HEK293 (cell line): ENCODE measurements around the gene NID1.

ENCODE experiments used
- FEZF1 ChIP-seq: fragments of 450-650 bp; formaldehyde crosslinking; IDR thresholded peaks from 2 replicates; pipeline ENCODE4 v1.5.1; 2016; ENCODE audit warnings: missing biosample characterization, missing genetic modification characterization
- GFI1B ChIP-seq: fragments of 450-650 bp; formaldehyde crosslinking; IDR thresholded peaks from 2 replicates; pipeline ENCODE4 v1.5.1; 2016; ENCODE audit warnings: missing biosample characterization, missing genetic modification characterization
- PRDM1 ChIP-seq: fragments of 450-650 bp; formaldehyde crosslinking; IDR thresholded peaks from 2 replicates; pipeline ENCODE4; 2016; ENCODE audit warnings: missing biosample characterization, missing genetic modification characterization
- SP2 ChIP-seq: fragments of 450-650 bp; formaldehyde crosslinking; IDR thresholded peaks from 2 replicates; pipeline ENCODE4 v1.5.1; 2016; ENCODE audit warnings: missing biosample characterization, missing genetic modification characterization
- ZBTB17 ChIP-seq: fragments of 450-650 bp; formaldehyde crosslinking; IDR thresholded peaks from 2 replicates; pipeline ENCODE4 v1.5.1; 2016; ENCODE audit warnings: missing biosample characterization, missing genetic modification characterization
- ZBTB20 ChIP-seq: fragments of 450-650 bp; formaldehyde crosslinking; IDR thresholded peaks from 2 replicates; pipeline ENCODE4 v1.5.1; 2016; ENCODE audit warnings: missing biosample characterization, missing genetic modification characterization
- ZBTB48 ChIP-seq: fragments of 450-650 bp; formaldehyde crosslinking; IDR thresholded peaks from 2 replicates; pipeline ENCODE4 v1.5.1; 2016; ENCODE audit warnings: missing biosample characterization, missing genetic modification characterization
- ZEB2 ChIP-seq: fragments of 450-650 bp; formaldehyde crosslinking; IDR thresholded peaks from 2 replicates; pipeline ENCODE4 v1.5.1; 2016; ENCODE audit warnings: missing biosample characterization, missing genetic modification characterization
- ZFHX2 ChIP-seq: fragments of 450-650 bp; formaldehyde crosslinking; conservative IDR thresholded peaks from 2 replicates; pipeline ENCODE4 v1.5.1; 2016; ENCODE audit warnings: missing biosample characterization, missing genetic modification characterization
- ZFP3 ChIP-seq: fragments of 450-650 bp; formaldehyde crosslinking; IDR thresholded peaks from 2 replicates; pipeline ENCODE4 v1.5.1; 2016; ENCODE audit warnings: low read depth, missing biosample characterization, missing genetic modification characterization
- ZFP41 ChIP-seq: fragments of 450-650 bp; formaldehyde crosslinking; IDR thresholded peaks from 2 replicates; pipeline ENCODE4 v1.5.1; 2016; ENCODE audit warnings: missing biosample characterization, missing genetic modification characterization, borderline replicate concordance
- ZNF133 ChIP-seq: fragments of 450-650 bp; formaldehyde crosslinking; IDR thresholded peaks from 2 replicates; pipeline ENCODE4 v1.5.1; 2016; ENCODE audit warnings: missing biosample characterization, missing genetic modification characterization
- ZNF19 ChIP-seq: fragments of 450-650 bp; formaldehyde crosslinking; IDR thresholded peaks from 2 replicates; pipeline ENCODE4; 2016; ENCODE audit warnings: missing biosample characterization, missing genetic modification characterization, low read depth
- ZNF2 ChIP-seq: fragments of 450-650 bp; formaldehyde crosslinking; IDR thresholded peaks from 2 replicates; pipeline ENCODE4 v1.5.1; 2016; ENCODE audit warnings: missing biosample characterization, missing genetic modification characterization
- ZNF324 ChIP-seq: fragments of 450-650 bp; formaldehyde crosslinking; IDR thresholded peaks from 2 replicates; pipeline ENCODE4 v1.5.1; 2016; ENCODE audit warnings: missing biosample characterization, missing genetic modification characterization
- ZNF37A ChIP-seq: fragments of 450-650 bp; IDR thresholded peaks from 2 replicates; pipeline ENCODE4 v1.5.1; 2018; ENCODE audit warnings: missing biosample characterization, missing genetic modification characterization
- ZNF404 ChIP-seq: fragments of 450-650 bp; formaldehyde crosslinking; IDR thresholded peaks from 2 replicates; pipeline ENCODE4 v1.5.1; 2017; ENCODE audit warnings: missing biosample characterization, missing genetic modification characterization
- ZNF548 ChIP-seq: fragments of 450-650 bp; formaldehyde crosslinking; IDR thresholded peaks from 2 replicates; pipeline ENCODE4 v1.5.1; 2016; ENCODE audit warnings: missing biosample characterization, missing genetic modification characterization
- ZNF571 ChIP-seq: fragments of 450-650 bp; formaldehyde crosslinking; IDR thresholded peaks from 2 replicates; pipeline ENCODE4 v1.5.0; 2017; ENCODE audit warnings: missing biosample characterization, missing genetic modification characterization
- ZNF629 ChIP-seq: fragments of 450-650 bp; formaldehyde crosslinking; IDR thresholded peaks from 2 replicates; pipeline ENCODE4 v1.5.1; 2017; ENCODE audit warnings: missing biosample characterization, missing genetic modification characterization
- ZNF76 ChIP-seq: fragments of 450-650 bp; formaldehyde crosslinking; IDR thresholded peaks from 2 replicates; pipeline ENCODE4; 2016; ENCODE audit warnings: low read depth, missing biosample characterization, missing genetic modification characterization, borderline replicate concordance
- TF ChIP-seq, protein P1 (sequence below): fragments of 450-650 bp; formaldehyde crosslinking; IDR thresholded peaks from 2 replicates; pipeline ENCODE4 v1.5.1; 2017; ENCODE audit warnings: missing biosample characterization, missing genetic modification characterization
- TF ChIP-seq, protein P2 (sequence below): fragments of 450-650 bp; formaldehyde crosslinking; IDR thresholded peaks from 2 replicates; pipeline ENCODE4 v1.5.1; 2016; ENCODE audit warnings: missing biosample characterization, missing genetic modification characterization, low read depth
- TF ChIP-seq, protein P3 (sequence below): fragments of 450-650 bp; formaldehyde crosslinking; IDR thresholded peaks from 2 replicates; pipeline ENCODE4 v1.5.1; 2016; ENCODE audit warnings: missing biosample characterization, missing genetic modification characterization
- TF ChIP-seq, protein P4 (sequence below): fragments of 450-650 bp; formaldehyde crosslinking; IDR thresholded peaks from 2 replicates; pipeline ENCODE4 v1.5.1; 2016; ENCODE audit warnings: missing biosample characterization, missing genetic modification characterization, borderline replicate concordance
- TF ChIP-seq, protein P5 (sequence below): fragments of 450-650 bp; formaldehyde crosslinking; IDR thresholded peaks from 2 replicates; pipeline ENCODE4 v1.5.1; 2016; ENCODE audit warnings: missing biosample characterization, missing genetic modification characterization

Gene NID1

DNA sequence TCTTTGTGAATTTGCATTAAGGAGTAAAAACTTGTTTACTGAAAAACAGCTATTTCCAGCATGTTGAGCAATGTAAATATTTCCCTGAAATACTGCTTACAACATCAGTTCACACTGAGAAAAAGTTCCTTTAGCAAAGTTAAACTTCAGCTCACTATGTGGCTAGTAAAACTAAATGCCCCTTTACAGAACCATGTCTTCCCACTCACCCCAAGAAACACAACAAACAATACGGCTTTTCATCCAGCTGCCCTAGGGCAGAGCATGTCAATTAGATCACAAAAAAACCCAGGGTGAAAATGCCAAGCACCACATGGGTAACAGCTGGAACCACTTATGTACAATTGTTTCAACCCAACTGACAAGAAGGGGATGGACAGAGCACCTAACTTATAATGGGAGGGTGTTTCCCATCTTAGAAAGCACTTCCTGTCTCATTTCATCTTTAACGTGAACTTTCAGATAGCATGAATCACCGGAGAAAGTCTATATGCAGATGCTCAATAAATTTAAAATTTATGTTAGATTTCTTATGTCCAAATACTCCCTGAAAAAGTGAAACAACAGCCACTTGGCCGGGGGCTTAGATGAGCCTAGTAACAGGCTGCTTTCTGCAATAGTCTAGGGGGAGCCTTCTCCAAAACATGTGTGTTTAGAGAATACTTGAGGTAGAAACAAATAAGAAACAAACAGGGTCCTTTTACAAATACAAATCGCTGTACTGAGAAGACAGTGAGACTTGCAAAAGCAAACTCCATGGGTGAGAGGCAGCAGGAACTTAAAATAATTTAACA, 6.6 kb downstream of the NID1 start (continued):
- TF ChIP-seq, protein P1, sequence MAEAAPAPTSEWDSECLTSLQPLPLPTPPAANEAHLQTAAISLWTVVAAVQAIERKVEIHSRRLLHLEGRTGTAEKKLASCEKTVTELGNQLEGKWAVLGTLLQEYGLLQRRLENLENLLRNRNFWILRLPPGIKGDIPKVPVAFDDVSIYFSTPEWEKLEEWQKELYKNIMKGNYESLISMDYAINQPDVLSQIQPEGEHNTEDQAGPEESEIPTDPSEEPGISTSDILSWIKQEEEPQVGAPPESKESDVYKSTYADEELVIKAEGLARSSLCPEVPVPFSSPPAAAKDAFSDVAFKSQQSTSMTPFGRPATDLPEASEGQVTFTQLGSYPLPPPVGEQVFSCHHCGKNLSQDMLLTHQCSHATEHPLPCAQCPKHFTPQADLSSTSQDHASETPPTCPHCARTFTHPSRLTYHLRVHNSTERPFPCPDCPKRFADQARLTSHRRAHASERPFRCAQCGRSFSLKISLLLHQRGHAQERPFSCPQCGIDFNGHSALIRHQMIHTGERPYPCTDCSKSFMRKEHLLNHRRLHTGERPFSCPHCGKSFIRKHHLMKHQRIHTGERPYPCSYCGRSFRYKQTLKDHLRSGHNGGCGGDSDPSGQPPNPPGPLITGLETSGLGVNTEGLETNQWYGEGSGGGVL (tag by site-specific recombination) = no peak
- no peak for TF ChIP-seq ZFP3
- 0 out of 2 replicates have a peak, but pooled peaks have one; percentile 18 for TF ChIP-seq ZBTB17
- no peak for TF ChIP-seq ZEB2 (tag by site-specific recombination)
- no peak for TF ChIP-seq ZFP41 (tag by site-specific recombination)
- TF ChIP-seq, protein P2, sequence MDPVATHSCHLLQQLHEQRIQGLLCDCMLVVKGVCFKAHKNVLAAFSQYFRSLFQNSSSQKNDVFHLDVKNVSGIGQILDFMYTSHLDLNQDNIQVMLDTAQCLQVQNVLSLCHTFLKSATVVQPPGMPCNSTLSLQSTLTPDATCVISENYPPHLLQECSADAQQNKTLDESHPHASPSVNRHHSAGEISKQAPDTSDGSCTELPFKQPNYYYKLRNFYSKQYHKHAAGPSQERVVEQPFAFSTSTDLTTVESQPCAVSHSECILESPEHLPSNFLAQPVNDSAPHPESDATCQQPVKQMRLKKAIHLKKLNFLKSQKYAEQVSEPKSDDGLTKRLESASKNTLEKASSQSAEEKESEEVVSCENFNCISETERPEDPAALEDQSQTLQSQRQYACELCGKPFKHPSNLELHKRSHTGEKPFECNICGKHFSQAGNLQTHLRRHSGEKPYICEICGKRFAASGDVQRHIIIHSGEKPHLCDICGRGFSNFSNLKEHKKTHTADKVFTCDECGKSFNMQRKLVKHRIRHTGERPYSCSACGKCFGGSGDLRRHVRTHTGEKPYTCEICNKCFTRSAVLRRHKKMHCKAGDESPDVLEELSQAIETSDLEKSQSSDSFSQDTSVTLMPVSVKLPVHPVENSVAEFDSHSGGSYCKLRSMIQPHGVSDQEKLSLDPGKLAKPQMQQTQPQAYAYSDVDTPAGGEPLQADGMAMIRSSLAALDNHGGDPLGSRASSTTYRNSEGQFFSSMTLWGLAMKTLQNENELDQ (tag by site-specific recombination) = no peak
- TF ChIP-seq GFI1B (tag by site-specific recombination) = no peak
- peak; percentile 36; the same call in 1 of the 2 replicates for TF ChIP-seq ZFHX2 (tag by site-specific recombination)
- TF ChIP-seq PRDM1 (tag by site-specific recombination) = peak; percentile 85
- peak; percentile 68 for TF ChIP-seq FEZF1 (tag by site-specific recombination)
- no peak for TF ChIP-seq ZNF548 (tag by site-specific recombination)
- TF ChIP-seq ZNF37A (tag by site-specific recombination) = no peak
- no peak for TF ChIP-seq ZNF571 (tag by site-specific recombination)
- no peak for TF ChIP-seq ZBTB48
- TF ChIP-seq ZNF133 = peak; percentile 91
- TF ChIP-seq ZNF629 (tag by site-specific recombination) = 0 out of 2 replicates have a peak, but pooled peaks have one; percentile 16
- no peak for TF ChIP-seq ZNF404
- no peak for TF ChIP-seq ZBTB20 (tag by site-specific recombination)
- no peak for TF ChIP-seq ZNF76 (tag by site-specific recombination)
- TF ChIP-seq ZNF19 (tag by site-specific recombination) = no peak
- no peak for TF ChIP-seq ZNF2 (tag by site-specific recombination)
- peak; percentile 57 for TF ChIP-seq SP2
- TF ChIP-seq, protein P3, sequence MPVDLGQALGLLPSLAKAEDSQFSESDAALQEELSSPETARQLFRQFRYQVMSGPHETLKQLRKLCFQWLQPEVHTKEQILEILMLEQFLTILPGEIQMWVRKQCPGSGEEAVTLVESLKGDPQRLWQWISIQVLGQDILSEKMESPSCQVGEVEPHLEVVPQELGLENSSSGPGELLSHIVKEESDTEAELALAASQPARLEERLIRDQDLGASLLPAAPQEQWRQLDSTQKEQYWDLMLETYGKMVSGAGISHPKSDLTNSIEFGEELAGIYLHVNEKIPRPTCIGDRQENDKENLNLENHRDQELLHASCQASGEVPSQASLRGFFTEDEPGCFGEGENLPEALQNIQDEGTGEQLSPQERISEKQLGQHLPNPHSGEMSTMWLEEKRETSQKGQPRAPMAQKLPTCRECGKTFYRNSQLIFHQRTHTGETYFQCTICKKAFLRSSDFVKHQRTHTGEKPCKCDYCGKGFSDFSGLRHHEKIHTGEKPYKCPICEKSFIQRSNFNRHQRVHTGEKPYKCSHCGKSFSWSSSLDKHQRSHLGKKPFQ (tag by site-specific recombination) = peak; percentile 63; the same call in 1 of the 2 replicates
- no peak for TF ChIP-seq ZNF324 (tag by site-specific recombination)
- TF ChIP-seq, protein P4, sequence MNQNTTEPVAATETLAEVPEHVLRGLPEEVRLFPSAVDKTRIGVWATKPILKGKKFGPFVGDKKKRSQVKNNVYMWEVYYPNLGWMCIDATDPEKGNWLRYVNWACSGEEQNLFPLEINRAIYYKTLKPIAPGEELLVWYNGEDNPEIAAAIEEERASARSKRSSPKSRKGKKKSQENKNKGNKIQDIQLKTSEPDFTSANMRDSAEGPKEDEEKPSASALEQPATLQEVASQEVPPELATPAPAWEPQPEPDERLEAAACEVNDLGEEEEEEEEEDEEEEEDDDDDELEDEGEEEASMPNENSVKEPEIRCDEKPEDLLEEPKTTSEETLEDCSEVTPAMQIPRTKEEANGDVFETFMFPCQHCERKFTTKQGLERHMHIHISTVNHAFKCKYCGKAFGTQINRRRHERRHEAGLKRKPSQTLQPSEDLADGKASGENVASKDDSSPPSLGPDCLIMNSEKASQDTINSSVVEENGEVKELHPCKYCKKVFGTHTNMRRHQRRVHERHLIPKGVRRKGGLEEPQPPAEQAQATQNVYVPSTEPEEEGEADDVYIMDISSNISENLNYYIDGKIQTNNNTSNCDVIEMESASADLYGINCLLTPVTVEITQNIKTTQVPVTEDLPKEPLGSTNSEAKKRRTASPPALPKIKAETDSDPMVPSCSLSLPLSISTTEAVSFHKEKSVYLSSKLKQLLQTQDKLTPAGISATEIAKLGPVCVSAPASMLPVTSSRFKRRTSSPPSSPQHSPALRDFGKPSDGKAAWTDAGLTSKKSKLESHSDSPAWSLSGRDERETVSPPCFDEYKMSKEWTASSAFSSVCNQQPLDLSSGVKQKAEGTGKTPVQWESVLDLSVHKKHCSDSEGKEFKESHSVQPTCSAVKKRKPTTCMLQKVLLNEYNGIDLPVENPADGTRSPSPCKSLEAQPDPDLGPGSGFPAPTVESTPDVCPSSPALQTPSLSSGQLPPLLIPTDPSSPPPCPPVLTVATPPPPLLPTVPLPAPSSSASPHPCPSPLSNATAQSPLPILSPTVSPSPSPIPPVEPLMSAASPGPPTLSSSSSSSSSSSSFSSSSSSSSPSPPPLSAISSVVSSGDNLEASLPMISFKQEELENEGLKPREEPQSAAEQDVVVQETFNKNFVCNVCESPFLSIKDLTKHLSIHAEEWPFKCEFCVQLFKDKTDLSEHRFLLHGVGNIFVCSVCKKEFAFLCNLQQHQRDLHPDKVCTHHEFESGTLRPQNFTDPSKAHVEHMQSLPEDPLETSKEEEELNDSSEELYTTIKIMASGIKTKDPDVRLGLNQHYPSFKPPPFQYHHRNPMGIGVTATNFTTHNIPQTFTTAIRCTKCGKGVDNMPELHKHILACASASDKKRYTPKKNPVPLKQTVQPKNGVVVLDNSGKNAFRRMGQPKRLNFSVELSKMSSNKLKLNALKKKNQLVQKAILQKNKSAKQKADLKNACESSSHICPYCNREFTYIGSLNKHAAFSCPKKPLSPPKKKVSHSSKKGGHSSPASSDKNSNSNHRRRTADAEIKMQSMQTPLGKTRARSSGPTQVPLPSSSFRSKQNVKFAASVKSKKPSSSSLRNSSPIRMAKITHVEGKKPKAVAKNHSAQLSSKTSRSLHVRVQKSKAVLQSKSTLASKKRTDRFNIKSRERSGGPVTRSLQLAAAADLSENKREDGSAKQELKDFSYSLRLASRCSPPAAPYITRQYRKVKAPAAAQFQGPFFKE (tag by site-specific recombination) = no peak
- TF ChIP-seq, protein P5, sequence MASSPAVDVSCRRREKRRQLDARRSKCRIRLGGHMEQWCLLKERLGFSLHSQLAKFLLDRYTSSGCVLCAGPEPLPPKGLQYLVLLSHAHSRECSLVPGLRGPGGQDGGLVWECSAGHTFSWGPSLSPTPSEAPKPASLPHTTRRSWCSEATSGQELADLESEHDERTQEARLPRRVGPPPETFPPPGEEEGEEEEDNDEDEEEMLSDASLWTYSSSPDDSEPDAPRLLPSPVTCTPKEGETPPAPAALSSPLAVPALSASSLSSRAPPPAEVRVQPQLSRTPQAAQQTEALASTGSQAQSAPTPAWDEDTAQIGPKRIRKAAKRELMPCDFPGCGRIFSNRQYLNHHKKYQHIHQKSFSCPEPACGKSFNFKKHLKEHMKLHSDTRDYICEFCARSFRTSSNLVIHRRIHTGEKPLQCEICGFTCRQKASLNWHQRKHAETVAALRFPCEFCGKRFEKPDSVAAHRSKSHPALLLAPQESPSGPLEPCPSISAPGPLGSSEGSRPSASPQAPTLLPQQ (tag by site-specific recombination) = no peak
